Skeletal muscle satellite cell (primary cell): Measurements from ENCODE around the gene PRSS38.
"Not testable (repeated sequence)": the region's sequence is repeated elsewhere in the genome, so short reads cannot be mapped to it uniquely, and the experiment has no call there.

Source experiments
- H3K27me3 ChIP-seq: 2 replicates; pipeline ENCODE4 v1.7.0; 2013; ENCODE audit warnings: low read length; ENCODE audit not compliant: control insufficient read depth, insufficient read depth
- H3K36me3 ChIP-seq: 2 replicates; pipeline ENCODE4 v1.7.0; 2013; ENCODE audit warnings: mild to moderate bottlenecking, control low read depth, low read length; ENCODE audit not compliant: insufficient read depth
- H3K4me1 ChIP-seq: 2 replicates; pipeline ENCODE4 v1.7.0; 2013; ENCODE audit warnings: low read length; ENCODE audit not compliant: control insufficient read depth, insufficient read depth
- H3K4me2 ChIP-seq: 2 replicates; pipeline ENCODE4 v1.7.0; 2013; ENCODE audit warnings: mild to moderate bottlenecking, low read length
- H3K4me3 ChIP-seq: 2 replicates; pipeline ENCODE4 v1.7.0; 2013; ENCODE audit warnings: low read length
- H3K9ac ChIP-seq: 2 replicates; pipeline ENCODE4 v1.7.0; 2013; ENCODE audit warnings: mild to moderate bottlenecking, low read depth, low read length, moderate library complexity
- H3K9me3 ChIP-seq: replicated peaks from 2 replicates; pipeline ENCODE4 v1.7.0; 2013; ENCODE audit warnings: mild to moderate bottlenecking, control low read depth, low read length

Gene PRSS38

GRCh38 chr1:227823537-227823936 is 8.1 kb downstream of the PRSS38 start:
- Histone ChIP-seq H3K4me3 (no peak overlapping the region), H3K9ac (no peak overlapping the region), H3K4me1 (no peaks in the 10 kb centered on the region), H3K4me2 (no peak overlapping the region), H3K27me3 (peaks cover 3% of the 10 kb centered on the region), H3K36me3 (no peaks in the 10 kb centered on the region), H3K9me3 (no peaks in the 10 kb centered on the region)

GRCh38 chr1:227824204-227824603 is 8.7 kb downstream of the PRSS38 start:
- H3K9ac ChIP-seq: no peak overlapping the region
- no peaks in the 10 kb centered on the region for H3K4me1 ChIP-seq
- H3K36me3 ChIP-seq: no peaks in the 10 kb centered on the region
- H3K9me3 ChIP-seq: no peaks in the 10 kb centered on the region
- no peak overlapping the region for H3K4me2 ChIP-seq
- peaks cover 3% of the 10 kb centered on the region for H3K27me3 ChIP-seq
- no peak overlapping the region for H3K4me3 ChIP-seq

- Histone ChIP-seq H3K4me1 (no peaks in the 10 kb centered on the region), H3K36me3 (no peaks in the 10 kb centered on the region)
These were observed 13.3 kb downstream of the PRSS38 start for GRCh38 chr1:227828786-227829185.

GRCh38 chr1:227838181-227838580 is 22.7 kb downstream of the PRSS38 start:
- Histone ChIP-seq H3K9me3 (no peaks in the 10 kb centered on the region), H3K9ac (no peak overlapping the region), H3K4me2 (no peak overlapping the region), H3K36me3 (no peaks in the 10 kb centered on the region), H3K27me3 (no peaks in the 10 kb centered on the region), H3K4me1 (no peaks in the 10 kb centered on the region), H3K4me3 (no peak overlapping the region)

More at GRCh38 chr1:227828786-227829185, 13.3 kb downstream of the PRSS38 start:
- Histone ChIP-seq H3K9me3 (no peaks in the 10 kb centered on the region), H3K9ac (no peak overlapping the region), H3K4me2 (no peak overlapping the region), H3K4me3 (no peak overlapping the region), H3K27me3 (no peaks in the 10 kb centered on the region)

GRCh38 chr1:227841096-227841495 is 25.6 kb downstream of the PRSS38 start:
- Histone ChIP-seq H3K4me2 (no peak overlapping the region), H3K9ac (no peak overlapping the region), H3K4me3 (no peak overlapping the region), H3K36me3 (no peaks in the 10 kb centered on the region), H3K27me3 (no peaks in the 10 kb centered on the region), H3K9me3 (no peaks in the 10 kb centered on the region), H3K4me1 (no peaks in the 10 kb centered on the region)

GRCh38 chr1:227844320-227845146 is 29.1 kb downstream of the PRSS38 start:
- Histone ChIP-seq H3K4me1 (no peaks in the 10 kb centered on the region), H3K4me2 (no peak overlapping the region), H3K9me3 (no peaks in the 10 kb centered on the region), H3K9ac (no peak overlapping the region), H3K4me3 (no peak overlapping the region), H3K27me3 (no peaks in the 10 kb centered on the region), H3K36me3 (no peaks in the 10 kb centered on the region)

- H3K9ac ChIP-seq: no peak overlapping the region
- no peaks in the 10 kb centered on the region for H3K9me3 ChIP-seq
- H3K4me1 ChIP-seq: no peaks in the 10 kb centered on the region
- H3K4me3 ChIP-seq: no peak overlapping the region
- no peaks in the 10 kb centered on the region for H3K36me3 ChIP-seq
- no peaks in the 10 kb centered on the region for H3K27me3 ChIP-seq
- no peak overlapping the region for H3K4me2 ChIP-seq
These were observed 29.6 kb downstream of the PRSS38 start for GRCh38 chr1:227845147-227845458.

- H3K4me3 ChIP-seq: no peak overlapping the region
- H3K9me3 ChIP-seq: no peaks in the 10 kb centered on the region
- no peak overlapping the region for H3K4me2 ChIP-seq
- no peak overlapping the region for H3K9ac ChIP-seq
- no peaks in the 10 kb centered on the region for H3K4me1 ChIP-seq
- H3K36me3 ChIP-seq: no peaks in the 10 kb centered on the region
- H3K27me3 ChIP-seq: no peaks in the 10 kb centered on the region
These were observed 30.0 kb downstream of the PRSS38 start for GRCh38 chr1:227845519-227845918.

GRCh38 chr1:227846265-227846858 is 30.9 kb downstream of the PRSS38 start:
- Histone ChIP-seq H3K4me1 (no peaks in the 10 kb centered on the region), H3K4me3 (no peak overlapping the region), H3K9ac (no peak overlapping the region), H3K4me2 (no peak overlapping the region), H3K27me3 (no peaks in the 10 kb centered on the region), H3K9me3 (no peaks in the 10 kb centered on the region), H3K36me3 (no peaks in the 10 kb centered on the region)

GRCh38 chr1:227847046-227847445 is 31.6 kb downstream of the PRSS38 start:
- not testable (repeated sequence) for H3K27me3 ChIP-seq, H3K9ac ChIP-seq, H3K4me3 ChIP-seq, H3K36me3 ChIP-seq, H3K4me2 ChIP-seq, H3K4me1 ChIP-seq, H3K9me3 ChIP-seq

GRCh38 chr1:227848430-227848932 is 33.0 kb downstream of the PRSS38 start:
- no peak overlapping the region for H3K4me3 ChIP-seq
- H3K9ac ChIP-seq: no peak overlapping the region
- no peaks in the 10 kb centered on the region for H3K36me3 ChIP-seq
- no peaks in the 10 kb centered on the region for H3K27me3 ChIP-seq
- no peaks in the 10 kb centered on the region for H3K4me1 ChIP-seq
- H3K4me2 ChIP-seq: no peak overlapping the region
- no peaks in the 10 kb centered on the region for H3K9me3 ChIP-seq

GRCh38 chr1:227849251-227849650 is 33.8 kb downstream of the PRSS38 start:
- H3K4me3 ChIP-seq: no peak overlapping the region
- H3K9me3 ChIP-seq: no peaks in the 10 kb centered on the region
- H3K27me3 ChIP-seq: no peaks in the 10 kb centered on the region
- no peak overlapping the region for H3K4me2 ChIP-seq
- H3K36me3 ChIP-seq: no peaks in the 10 kb centered on the region
- no peaks in the 10 kb centered on the region for H3K4me1 ChIP-seq
- H3K9ac ChIP-seq: no peak overlapping the region
